Stimulated activated CD4-positive, alpha-beta T cell treated with anti-CD3 and anti-CD28 coated beads, Interleukin-4, amount 100 ng/mL, for 48 hours (primary cell): ENCODE results near the gene PSRC1.

Source experiments
- DNase-seq, 2 donors: peaks; one replicate each; pipeline ENCODE4 v3.0.0-alpha.2; 2020; ENCODE audit warnings: low read depth in 2 of 2

PSRC1 gene

DNA sequence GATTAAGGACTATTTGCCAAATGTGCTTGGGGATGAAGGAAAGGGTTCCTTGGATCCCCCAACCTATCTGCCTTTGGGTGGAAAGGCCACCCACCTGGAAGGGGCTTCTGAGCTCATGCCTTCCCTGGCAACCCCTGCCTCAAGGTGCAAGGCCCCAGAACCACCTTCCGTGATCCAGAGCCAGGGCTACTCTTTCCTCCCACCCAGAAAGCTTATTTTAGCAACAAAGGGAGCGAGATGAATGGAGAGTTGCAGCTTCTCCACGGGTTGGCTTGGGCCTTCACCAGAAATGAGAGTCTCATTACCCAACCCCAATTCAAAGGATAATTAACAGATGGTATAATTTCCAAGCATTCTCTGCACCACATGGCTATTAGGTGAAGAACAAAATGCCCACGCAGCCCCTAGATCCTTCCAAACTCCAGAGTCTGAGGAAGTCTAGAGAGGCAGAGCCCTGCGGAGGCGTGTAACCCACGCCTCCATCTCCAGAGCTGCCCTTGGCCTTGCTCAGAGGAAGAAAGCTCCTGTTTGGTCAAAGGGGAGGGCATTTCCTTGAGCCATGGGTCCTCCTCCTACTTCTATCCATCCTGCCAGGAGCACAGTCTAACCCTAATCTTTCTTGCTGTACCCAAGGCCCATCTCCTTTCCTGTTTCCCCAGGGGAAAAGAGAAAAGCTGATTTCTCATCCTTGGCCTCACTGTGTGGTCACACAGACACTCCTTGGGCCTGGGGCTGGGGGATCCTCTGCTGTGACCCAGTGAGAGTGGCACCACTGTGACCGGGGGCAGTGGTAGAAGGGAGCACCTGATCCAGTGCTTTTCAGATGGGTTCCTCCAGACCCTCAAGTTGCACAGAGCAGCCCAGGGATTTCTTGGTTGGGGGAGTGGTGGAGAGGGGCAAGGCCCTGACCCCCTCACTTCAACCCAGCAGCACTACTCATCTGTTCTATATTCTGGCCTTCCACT is 35.3 kb downstream of the PSRC1 start:
- DNase-seq: no peak

GRCh38 chr1:109246141-109246551 is 36.8 kb downstream of the PSRC1 start:
- DNase-seq: no peak

GRCh38 chr1:109243860-109244552 is 38.9 kb downstream of the PSRC1 start:
- no peak for DNase-seq

GRCh38 chr1:109243221-109243620 is 39.7 kb downstream of the PSRC1 start:
- DNase-seq: no peak

- no peak for DNase-seq
Observed at GRCh38 chr1:109242387-109242786, 40.6 kb downstream of the PSRC1 start.

DNA sequence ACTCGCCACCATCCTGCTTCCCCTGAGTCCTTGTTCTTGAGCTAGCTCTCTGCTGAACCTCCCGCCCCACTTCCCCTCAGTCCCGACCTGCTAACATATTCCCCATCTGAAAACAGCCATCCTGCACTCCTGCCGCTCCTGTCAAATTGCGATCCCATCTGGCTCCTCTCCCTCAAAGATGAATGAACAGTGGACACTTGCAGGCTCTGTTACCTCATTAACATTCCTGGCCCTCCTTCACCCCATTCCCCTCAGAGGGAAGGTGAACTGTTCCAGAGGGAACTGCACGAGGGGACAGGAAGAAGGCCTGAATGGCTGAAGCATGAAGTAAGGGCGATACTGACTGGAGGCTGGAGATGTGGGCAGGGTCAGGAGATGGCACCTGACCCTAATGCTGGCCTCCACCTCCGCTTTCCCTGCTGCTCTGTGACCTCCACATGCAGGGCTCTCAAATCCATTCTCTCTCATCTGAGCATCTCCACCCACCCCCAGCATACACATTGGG is 41.1 kb downstream of the PSRC1 start:
- DNase-seq: no peak

GRCh38 chr1:109241344-109241743 is 41.6 kb downstream of the PSRC1 start:
- DNase-seq: no peak

GRCh38 chr1:109240158-109241152 is 42.5 kb downstream of the PSRC1 start:
- DNase-seq: no peak

DNA sequence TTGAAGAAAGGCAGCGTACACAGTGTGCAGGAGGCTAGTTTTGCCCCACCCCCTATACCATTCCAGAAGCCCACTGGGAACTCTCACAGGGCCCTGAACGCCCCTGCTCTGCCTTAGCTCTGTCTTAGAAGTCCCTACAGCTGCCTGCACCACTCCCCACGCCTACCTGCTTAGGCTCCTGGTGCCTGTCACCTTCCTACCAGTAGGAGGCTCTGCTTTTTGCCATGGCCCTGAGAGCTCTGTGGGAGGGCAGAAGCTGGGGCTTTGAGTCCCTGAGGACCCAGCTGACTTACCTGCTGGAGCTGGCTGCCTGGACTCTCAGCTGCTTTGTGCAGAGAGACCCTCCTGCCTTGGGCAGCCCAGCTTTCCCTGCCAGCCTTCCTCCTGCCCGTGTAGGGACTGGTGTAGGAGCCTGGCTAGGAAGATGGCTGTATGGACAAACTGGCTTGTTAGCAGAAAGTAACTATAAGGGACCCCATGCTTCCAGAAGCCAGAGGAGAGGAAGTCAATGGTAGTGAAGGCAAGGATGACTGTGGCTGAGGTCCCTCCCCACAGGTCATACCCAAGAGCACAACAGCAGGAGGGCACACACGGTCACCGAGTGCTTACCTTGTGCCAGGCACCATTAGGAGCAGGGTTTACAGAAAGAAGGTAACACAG is 43.4 kb downstream of the PSRC1 start:
- no peak for DNase-seq

DNA sequence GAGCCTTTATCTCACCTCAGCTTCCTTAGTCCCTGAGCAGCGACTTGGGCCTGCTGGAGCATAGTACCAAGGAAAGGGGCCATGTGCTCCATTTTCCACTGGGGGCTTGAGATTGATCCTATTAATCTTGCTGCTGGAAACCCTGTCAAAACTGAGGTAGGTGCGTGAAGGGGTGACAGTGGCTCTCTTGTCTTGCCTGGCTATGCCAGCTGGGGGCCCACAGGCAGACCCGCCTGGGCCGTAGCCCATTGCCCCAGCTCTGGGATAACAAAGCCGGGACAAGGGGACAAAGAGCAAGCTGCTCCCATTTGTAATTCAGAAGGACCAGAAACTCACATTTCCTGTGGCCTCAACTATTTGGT is 43.9 kb downstream of the PSRC1 start:
- no peak for DNase-seq

DNA sequence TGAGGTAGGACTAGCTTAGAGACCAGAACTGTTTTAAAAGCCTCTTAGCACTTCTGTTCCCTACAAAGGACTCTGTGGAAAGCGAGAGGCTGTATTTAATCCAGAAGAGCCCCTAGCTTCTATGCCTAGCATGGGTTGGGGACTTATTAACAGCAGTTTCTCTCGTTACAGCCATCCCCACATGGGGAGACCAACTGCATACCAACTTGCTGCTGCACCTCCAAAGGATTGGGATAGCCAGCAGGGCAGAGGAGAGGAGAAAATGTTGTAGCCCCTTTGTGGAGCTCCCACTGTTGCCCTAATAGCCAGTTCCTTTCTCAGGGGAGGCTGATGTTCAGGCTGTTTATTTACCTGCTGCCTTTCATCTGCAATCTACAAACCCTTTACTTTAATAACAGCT is 44.6 kb downstream of the PSRC1 start:
- no peak for DNase-seq

- DNase-seq: no peak
Observed at GRCh38 chr1:109237512-109237911, 45.4 kb downstream of the PSRC1 start.

DNA sequence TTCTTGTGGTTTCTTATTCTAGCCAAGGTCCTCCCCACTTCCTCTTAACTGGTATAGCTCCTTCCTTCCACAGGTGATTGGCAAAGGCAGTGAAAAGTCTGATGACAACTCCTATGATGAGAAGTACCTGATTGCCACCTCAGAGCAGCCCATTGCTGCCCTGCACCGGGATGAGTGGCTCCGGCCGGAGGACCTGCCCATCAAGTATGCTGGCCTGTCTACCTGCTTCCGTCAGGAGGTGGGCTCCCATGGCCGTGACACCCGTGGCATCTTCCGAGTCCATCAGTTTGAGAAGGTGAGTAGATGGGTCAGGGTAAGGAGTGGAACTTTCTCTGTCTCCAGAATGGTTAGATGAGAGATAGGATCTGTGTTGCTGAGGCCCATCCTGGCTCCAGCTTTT is 47.8 kb downstream of the PSRC1 start:
- DNase-seq: no peak

GRCh38 chr1:109231066-109231465 is 51.9 kb downstream of the PSRC1 start:
- no peak for DNase-seq
